DOHH2 (cell line): ENCODE results near the gene GAGE12H.
"Not testable (repeated sequence)": the region's sequence is repeated elsewhere in the genome, so short reads cannot be mapped to it uniquely, and the experiment has no call there.

ENCODE experiments used
- H3F3A ChIP-seq: fragments of 200-600 bp; sonication (generic), shearing (Covaris generic); 2 replicates; pipeline ENCODE4 v1.6.0; 2016; ENCODE audit warnings: antibody characterized with exemption, mild to moderate bottlenecking; ENCODE audit not compliant: control insufficient read depth, insufficient read depth
- H3K27ac ChIP-seq: fragments of 200-600 bp; sonication (generic); 2 replicates; pipeline ENCODE4 v1.5.1; 2014; ENCODE audit warnings: low read depth, mild to moderate bottlenecking, low read length, moderate library complexity
- H3K27me3 ChIP-seq: fragments of 200-600 bp; sonication (generic); 2 replicates; pipeline ENCODE4 v1.6.1; 2014; ENCODE audit warnings: mild to moderate bottlenecking, low read length, mixed read lengths; ENCODE audit not compliant: control insufficient read depth
- H3K36me3 ChIP-seq: fragments of 200-600 bp; sonication (generic); 2 replicates; pipeline ENCODE4 v1.6.1; 2014; ENCODE audit warnings: mild to moderate bottlenecking, low read length, moderate library complexity, mixed read lengths; ENCODE audit not compliant: control insufficient read depth
- H3K4me1 ChIP-seq: fragments of 200-600 bp; sonication (generic); 2 replicates; pipeline ENCODE4 v1.6.1; 2014; ENCODE audit warnings: mild to moderate bottlenecking, low read length, mixed read lengths; ENCODE audit not compliant: control insufficient read depth
- H3K4me2 ChIP-seq: fragments of 200-600 bp; sonication (generic); 2 replicates; pipeline ENCODE4 v1.6.0; 2014; ENCODE audit warnings: mild to moderate bottlenecking, low read length, moderate library complexity
- H3K4me3 ChIP-seq: fragments of 200-600 bp; sonication (generic); 2 replicates; pipeline ENCODE4 v1.5.1; 2014; ENCODE audit warnings: mild to moderate bottlenecking, low read length, mixed read lengths
- H3K79me2 ChIP-seq: fragments of 200-600 bp; sonication (generic); 2 replicates; pipeline ENCODE4 v1.6.1; 2014; ENCODE audit warnings: mild to moderate bottlenecking, low read length, mixed read lengths; ENCODE audit not compliant: control insufficient read depth
- H3K9me2 ChIP-seq: fragments of 200-600 bp; sonication (generic); replicated peaks from 2 replicates; pipeline ENCODE4 v1.6.1; 2014; ENCODE audit warnings: mild to moderate bottlenecking, low read length, mixed read lengths; ENCODE audit not compliant: control insufficient read depth
- H3K9me3 ChIP-seq: fragments of 200-600 bp; sonication (generic); 2 replicates; pipeline ENCODE4 v1.6.1; 2014; ENCODE audit warnings: antibody characterized with exemption, low read length, mixed read lengths; ENCODE audit not compliant: control insufficient read depth, insufficient read depth
- H4K20me1 ChIP-seq: fragments of 200-600 bp; sonication (generic); 2 replicates; pipeline ENCODE4 v1.6.0; 2014; ENCODE audit warnings: low read depth, mild to moderate bottlenecking, antibody characterized with exemption, low read length, moderate library complexity; ENCODE audit not compliant: control insufficient read depth, insufficient read depth

GAGE12H gene

GRCh38 chrX:49579649-49580048 lies at the start of gene GAGE12H:
GAGE12H (plus strand) TSS chrX:49579949; CDS start chrX:49581104, 1,155 bp downstream.
- not testable (repeated sequence) for H3K36me3 ChIP-seq, H3K27ac ChIP-seq, H3F3A ChIP-seq, H3K4me2 ChIP-seq, H3K27me3 ChIP-seq, H3K9me3 ChIP-seq, H3K79me2 ChIP-seq, H3K9me2 ChIP-seq, H3K4me1 ChIP-seq, H4K20me1 ChIP-seq, H3K4me3 ChIP-seq

GRCh38 chrX:49531877-49532276 lies 47.9 kb upstream of the GAGE12H start, which contains the start of gene GAGE12C:
GAGE12C (plus strand) TSS chrX:49532177; CDS start chrX:49533332, 1,155 bp downstream.
- not testable (repeated sequence) for H3F3A ChIP-seq, H3K27ac ChIP-seq, H3K4me1 ChIP-seq, H3K4me2 ChIP-seq, H4K20me1 ChIP-seq, H3K9me2 ChIP-seq, H3K27me3 ChIP-seq, H3K36me3 ChIP-seq, H3K9me3 ChIP-seq, H3K79me2 ChIP-seq, H3K4me3 ChIP-seq

- H3K36me3 ChIP-seq, H3K9me2 ChIP-seq: not testable (repeated sequence)
These were observed 38.3 kb upstream of the GAGE12H start, which contains the start of gene GAGE12D for GRCh38 chrX:49541433-49541832. GAGE12D (plus strand) TSS chrX:49541733; CDS start chrX:49542888, 1,155 bp downstream.

GRCh38 chrX:49550989-49551388 lies 28.8 kb upstream of the GAGE12H start, which contains the start of gene GAGE12E:
GAGE12E (plus strand) TSS chrX:49551289; CDS start chrX:49552444, 1,155 bp downstream.
- H3K79me2 ChIP-seq, H3K4me3 ChIP-seq, H4K20me1 ChIP-seq, H3K36me3 ChIP-seq, H3K9me3 ChIP-seq, H3K4me2 ChIP-seq, H3F3A ChIP-seq, H3K27ac ChIP-seq, H3K27me3 ChIP-seq, H3K9me2 ChIP-seq, H3K4me1 ChIP-seq: not testable (repeated sequence)

More at GRCh38 chrX:49541433-49541832, 38.3 kb upstream of the GAGE12H start, which contains the start of gene GAGE12D:
- not testable (repeated sequence) for H3K4me1 ChIP-seq, H3F3A ChIP-seq, H3K79me2 ChIP-seq, H3K9me3 ChIP-seq, H3K4me3 ChIP-seq, H3K27me3 ChIP-seq, H4K20me1 ChIP-seq, H3K4me2 ChIP-seq, H3K27ac ChIP-seq

GRCh38 chrX:49560542-49560941 lies 19.2 kb upstream of the GAGE12H start, which contains the start of gene GAGE12F:
GAGE12F (plus strand) TSS chrX:49560842; CDS start chrX:49561997, 1,155 bp downstream.
- H3K27ac ChIP-seq, H3K9me2 ChIP-seq, H3K4me1 ChIP-seq, H3K36me3 ChIP-seq, H3K9me3 ChIP-seq, H3K4me2 ChIP-seq, H3F3A ChIP-seq, H4K20me1 ChIP-seq, H3K79me2 ChIP-seq, H3K27me3 ChIP-seq, H3K4me3 ChIP-seq: not testable (repeated sequence)

- not testable (repeated sequence) for H3K4me3 ChIP-seq, H3K9me2 ChIP-seq
These were observed 11.0 kb upstream of the GAGE12H start for GRCh38 chrX:49568728-49569127.

GRCh38 chrX:49569152-49569551 lies 10.6 kb upstream of the GAGE12H start:
- not testable (repeated sequence) for H3K9me2 ChIP-seq, H3K4me2 ChIP-seq, H3K27ac ChIP-seq, H3K4me3 ChIP-seq, H3K27me3 ChIP-seq, H4K20me1 ChIP-seq, H3K36me3 ChIP-seq, H3K79me2 ChIP-seq, H3K4me1 ChIP-seq, H3F3A ChIP-seq, H3K9me3 ChIP-seq

More at GRCh38 chrX:49568728-49569127, 11.0 kb upstream of the GAGE12H start:
- not testable (repeated sequence) for H3K79me2 ChIP-seq, H3K27me3 ChIP-seq, H4K20me1 ChIP-seq, H3K4me2 ChIP-seq, H3K9me3 ChIP-seq, H3F3A ChIP-seq, H3K36me3 ChIP-seq, H3K4me1 ChIP-seq, H3K27ac ChIP-seq

- not testable (repeated sequence) for H3K4me1 ChIP-seq, H3K27ac ChIP-seq, H3K9me2 ChIP-seq
These were observed 9.6 kb upstream of the GAGE12H start, which contains the start of gene GAGE12G for GRCh38 chrX:49570100-49570499. GAGE12G (plus strand) TSS chrX:49570400; CDS start chrX:49571555, 1,155 bp downstream.

More at GRCh38 chrX:49570100-49570499, 9.6 kb upstream of the GAGE12H start, which contains the start of gene GAGE12G:
- not testable (repeated sequence) for H3K36me3 ChIP-seq, H3K4me2 ChIP-seq, H3F3A ChIP-seq, H4K20me1 ChIP-seq, H3K4me3 ChIP-seq, H3K27me3 ChIP-seq, H3K9me3 ChIP-seq, H3K79me2 ChIP-seq
